ENCODE results near the gene C16orf95. TPM values are rescaled to one million over a fixed set of nuclear protein-coding genes. Genes with fewer than 3 reads are reported as not detected.

Gene C16orf95
- total RNA-seq, 6 experiments from 2014 or later, result 1.7 to 5.5 (median 3.9) TPM

DNA sequence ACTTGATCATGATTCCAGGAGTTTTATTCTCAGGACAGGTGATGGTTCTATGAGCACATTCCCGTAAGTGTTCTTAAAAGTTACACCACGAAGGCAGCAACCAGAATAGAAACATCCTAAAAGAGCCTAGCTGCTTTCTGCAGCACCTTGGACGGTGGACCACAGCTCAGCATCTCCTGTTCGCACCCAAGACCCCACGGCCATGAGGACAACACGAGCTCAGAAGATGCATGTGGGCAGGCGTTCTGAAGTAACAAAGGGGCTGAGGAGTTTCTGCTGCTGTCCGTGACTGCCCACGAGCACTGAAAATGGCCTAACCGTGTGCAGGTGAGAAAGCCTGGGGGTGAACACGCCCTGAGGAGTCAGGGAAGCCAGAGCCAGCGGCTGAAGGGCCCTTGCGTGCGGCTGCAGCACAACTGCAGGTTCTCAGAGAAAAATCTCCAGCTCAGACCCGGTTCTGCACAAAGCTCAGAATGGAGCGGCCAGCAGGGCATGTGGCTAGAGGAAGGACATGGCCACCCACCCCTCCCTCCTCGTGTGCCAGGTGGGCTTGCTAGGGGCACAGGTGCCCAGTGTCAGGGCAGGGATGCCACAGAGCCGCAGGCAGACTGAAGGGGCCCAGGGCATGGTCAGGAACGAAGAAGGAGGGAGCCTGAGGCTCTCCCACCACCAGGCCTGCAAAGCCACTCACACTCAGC, 10.8 kb upstream of the C16orf95 start:
- peak in 1 of 3 donors; percentile 47 for DNase-seq
- H3K4me3 ChIP-seq, result no peak overlapping the region
- no peaks in the 10 kb centered on the region for H3K4me1 ChIP-seq
- H3K27ac ChIP-seq, result no peak overlapping the region
- peaks cover 0 to 35% (median 8%) of the 10 kb centered on the region in 4 donors for H3K36me3 ChIP-seq
- ATAC-seq, result no peak
- no peak for TF ChIP-seq POLR2A (IDR thresholded peaks at IDR 0.05)
- TF ChIP-seq, protein P1, sequence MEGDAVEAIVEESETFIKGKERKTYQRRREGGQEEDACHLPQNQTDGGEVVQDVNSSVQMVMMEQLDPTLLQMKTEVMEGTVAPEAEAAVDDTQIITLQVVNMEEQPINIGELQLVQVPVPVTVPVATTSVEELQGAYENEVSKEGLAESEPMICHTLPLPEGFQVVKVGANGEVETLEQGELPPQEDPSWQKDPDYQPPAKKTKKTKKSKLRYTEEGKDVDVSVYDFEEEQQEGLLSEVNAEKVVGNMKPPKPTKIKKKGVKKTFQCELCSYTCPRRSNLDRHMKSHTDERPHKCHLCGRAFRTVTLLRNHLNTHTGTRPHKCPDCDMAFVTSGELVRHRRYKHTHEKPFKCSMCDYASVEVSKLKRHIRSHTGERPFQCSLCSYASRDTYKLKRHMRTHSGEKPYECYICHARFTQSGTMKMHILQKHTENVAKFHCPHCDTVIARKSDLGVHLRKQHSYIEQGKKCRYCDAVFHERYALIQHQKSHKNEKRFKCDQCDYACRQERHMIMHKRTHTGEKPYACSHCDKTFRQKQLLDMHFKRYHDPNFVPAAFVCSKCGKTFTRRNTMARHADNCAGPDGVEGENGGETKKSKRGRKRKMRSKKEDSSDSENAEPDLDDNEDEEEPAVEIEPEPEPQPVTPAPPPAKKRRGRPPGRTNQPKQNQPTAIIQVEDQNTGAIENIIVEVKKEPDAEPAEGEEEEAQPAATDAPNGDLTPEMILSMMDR (IDR thresholded peaks at IDR 0.05), result no peak
- H3K27me3 ChIP-seq, result no peaks in the 10 kb centered on the region
- WGBS (ENCODE audit: insufficient coverage, low coverage, low lambda C conversion rate, missing lambda C conversion rate), result 78% methylated on average over 6 of the region's 19 CpGs
- H3K9me3 ChIP-seq, result no peaks in the 10 kb centered on the region
- intact Hi-C loops (cut with DNase I), result loop anchor here (10.0 kb wide), 1 partner anchor 47 kb away; no protein-coding TSS in a partner anchor

DNA sequence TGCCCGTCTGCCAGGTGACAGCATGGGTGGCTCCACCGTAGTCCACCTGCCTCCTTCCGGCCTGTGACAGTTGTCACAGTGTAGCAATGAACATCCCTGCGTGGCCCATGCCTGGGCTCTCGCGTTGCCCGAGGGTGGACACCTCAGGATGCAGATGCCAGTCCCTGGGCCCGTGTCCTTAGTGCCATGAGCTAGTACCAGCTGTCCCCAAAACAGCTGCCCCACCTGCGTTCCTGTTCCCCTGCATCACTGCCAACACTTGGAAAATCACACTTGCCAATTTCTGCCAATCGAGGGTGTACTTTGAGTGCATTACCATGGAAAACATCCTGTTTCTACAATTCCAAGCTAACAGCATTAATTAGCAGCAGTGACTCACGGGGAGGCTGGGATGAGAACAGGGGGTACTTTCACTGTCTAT, 9.0 kb upstream of the C16orf95 start:
- no peak overlapping the region for H3K4me3 ChIP-seq
- H3K4me1 ChIP-seq, result no peaks in the 10 kb centered on the region
- H3K27ac ChIP-seq, result peak overlapping the region in 1 of 3 donors; percentile 6
- TF ChIP-seq POLR2A (IDR thresholded peaks at IDR 0.05), result no peak
- TF ChIP-seq, protein P1 (IDR thresholded peaks at IDR 0.05), result no peak
- no peaks in the 10 kb centered on the region for H3K27me3 ChIP-seq
- intact Hi-C loops (cut with DNase I), result loop anchor here (10.0 kb wide), 1 partner anchor 49 kb away; no protein-coding TSS in a partner anchor
- ATAC-seq, result peak in 1 of 4 donors; percentile 24
- no peak for DNase-seq
- H3K36me3 ChIP-seq, result peaks cover 0 to 26% (median 6%) of the 10 kb centered on the region in 4 donors
- H3K9me3 ChIP-seq, result no peaks in the 10 kb centered on the region
- 72% methylated on average over 6 of the region's 11 CpGs for WGBS (ENCODE audit: insufficient coverage, low coverage, low lambda C conversion rate, missing lambda C conversion rate)

DNA sequence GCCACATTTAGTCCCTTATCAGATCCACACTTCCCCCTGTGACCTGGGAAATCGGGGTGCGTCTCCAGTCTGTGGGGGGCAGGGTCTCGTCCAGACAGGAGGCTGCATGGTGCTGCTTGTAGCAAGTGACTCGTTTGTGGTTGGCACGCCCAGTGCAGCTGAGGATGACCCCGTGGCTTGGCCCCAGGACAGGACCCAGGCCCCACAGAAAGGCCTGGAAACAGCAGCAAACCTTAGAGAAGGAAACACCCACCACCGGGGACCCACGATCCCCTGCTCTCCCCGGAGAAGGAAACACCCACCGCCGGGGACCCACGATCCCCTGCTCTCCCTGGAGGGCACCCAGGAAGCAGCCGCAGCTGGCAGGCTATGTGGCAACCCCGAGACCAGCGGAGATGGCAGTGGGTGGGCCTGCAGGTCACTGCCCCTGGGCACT, 8.2 kb upstream of the C16orf95 start:
- no peaks in the 10 kb centered on the region for H3K9me3 ChIP-seq
- WGBS (ENCODE audit: insufficient coverage, low coverage, low lambda C conversion rate, missing lambda C conversion rate), result no CpG with 5 or more reads among the region's 15 CpGs
- no peaks in the 10 kb centered on the region for H3K4me1 ChIP-seq
- TF ChIP-seq, protein P1 (IDR thresholded peaks at IDR 0.05), result no peak
- no peak for TF ChIP-seq POLR2A (IDR thresholded peaks at IDR 0.05)
- ATAC-seq (no peak), DNase-seq (no peak)
- no peak overlapping the region for H3K27ac ChIP-seq
- peaks cover 0 to 19% (median under 1%) of the 10 kb centered on the region in 4 donors for H3K36me3 ChIP-seq
- H3K27me3 ChIP-seq, result no peaks in the 10 kb centered on the region
- H3K4me3 ChIP-seq, result no peak overlapping the region
- intact Hi-C loops (cut with DNase I), result loop anchor here (10.0 kb wide), 1 partner anchor 49 kb away; no protein-coding TSS in a partner anchor

DNA sequence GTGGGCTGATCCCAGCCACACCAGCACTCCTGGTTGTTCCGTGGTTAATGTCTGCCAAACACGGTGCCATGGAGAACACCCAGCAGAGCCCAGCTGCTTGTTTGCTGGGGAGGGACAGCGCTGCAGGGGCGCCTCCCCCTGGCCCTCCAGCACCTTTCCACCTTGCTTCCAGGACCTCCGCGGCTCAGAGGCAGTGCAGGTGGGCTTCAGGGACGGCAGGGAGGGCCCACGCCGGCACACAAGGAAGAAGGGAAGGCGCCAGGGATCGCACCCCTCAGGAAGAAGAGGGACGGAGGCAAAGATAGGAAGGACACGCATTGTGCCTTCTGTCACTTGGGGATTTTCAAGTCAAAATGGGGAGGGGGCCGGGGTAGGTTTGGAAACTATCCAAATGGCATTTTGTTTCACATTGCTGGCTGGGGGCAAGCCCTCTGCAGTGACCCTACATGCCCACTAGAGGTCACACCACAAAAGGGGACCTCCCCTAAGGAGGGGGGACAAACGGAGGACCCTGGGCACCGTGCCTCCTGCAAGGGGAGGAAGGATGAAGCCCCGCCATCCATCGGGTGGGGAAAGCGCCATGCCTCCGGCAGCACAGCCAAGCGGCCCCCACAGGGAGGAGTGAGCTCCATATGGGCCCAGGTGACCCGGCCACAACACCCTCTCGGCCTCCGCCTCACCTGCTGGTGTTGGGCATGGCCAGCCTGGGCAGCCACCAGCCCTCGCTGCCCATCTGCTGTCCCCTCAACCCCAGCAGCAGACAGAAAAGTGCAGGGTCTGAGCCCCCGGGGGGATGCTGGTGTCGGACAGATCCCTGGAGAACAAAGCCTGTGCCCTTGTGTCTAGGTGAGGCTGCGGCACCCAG, 7.5 kb upstream of the C16orf95 start:
- TF ChIP-seq POLR2A (IDR thresholded peaks at IDR 0.05), result no peak
- TF ChIP-seq, protein P1 (IDR thresholded peaks at IDR 0.05), result peak; percentile 56 to 79 (median 70)
- intact Hi-C loops (cut with DNase I), result loop anchor here (10.0 kb wide), 1 partner anchor 50 kb away; no protein-coding TSS in a partner anchor
- no peaks in the 10 kb centered on the region for H3K4me1 ChIP-seq
- ATAC-seq, result peak; percentile 51 to 69 (median 59)
- WGBS (ENCODE audit: insufficient coverage, low coverage, low lambda C conversion rate, missing lambda C conversion rate), result 43% methylated on average over 11 of the region's 28 CpGs
- H3K9me3 ChIP-seq, result no peaks in the 10 kb centered on the region
- no peaks in the 10 kb centered on the region for H3K27me3 ChIP-seq
- H3K36me3 ChIP-seq, result peaks cover 0 to 11% (median 0%) of the 10 kb centered on the region in 4 donors
- DNase-seq, result no peak
- no peak overlapping the region for H3K27ac ChIP-seq
- H3K4me3 ChIP-seq, result no peak overlapping the region

All from right lobe of liver (tissue), 6 donors.